Fibroblast of villous mesenchyme (primary cell): ENCODE measurements around the gene VSIR. TPM values are rescaled to one million over a fixed set of nuclear protein-coding genes. Genes with fewer than 3 reads are reported as not detected.

Experiments
- DNase-seq: peaks from one replicate; pipeline ENCODE4 v3.0.0-alpha.2; 2010; ENCODE audit warnings: low read depth
- H3K4me3 ChIP-seq: 2 replicates; pipeline ENCODE4 v1.5.1; 2011; ENCODE audit warnings: low read depth, mild to moderate bottlenecking, low read length
- total RNA-seq: library from RNA; depleted of rRNA; stranded (reverse); fragments of >200 nt; gene quantifications from 2 replicates; pipeline ENCODE4 v1.2.3, GENCODE V29; 2012
- TF ChIP-seq, protein P1 (sequence below): IDR thresholded peaks from 2 replicates; pipeline ENCODE4 v1.5.1; 2012; ENCODE audit warnings: low read depth, mild to moderate bottlenecking, low read length; ENCODE audit not compliant: insufficient read depth

VSIR gene
- total RNA-seq, 1 donor = 57.4 TPM

DNA sequence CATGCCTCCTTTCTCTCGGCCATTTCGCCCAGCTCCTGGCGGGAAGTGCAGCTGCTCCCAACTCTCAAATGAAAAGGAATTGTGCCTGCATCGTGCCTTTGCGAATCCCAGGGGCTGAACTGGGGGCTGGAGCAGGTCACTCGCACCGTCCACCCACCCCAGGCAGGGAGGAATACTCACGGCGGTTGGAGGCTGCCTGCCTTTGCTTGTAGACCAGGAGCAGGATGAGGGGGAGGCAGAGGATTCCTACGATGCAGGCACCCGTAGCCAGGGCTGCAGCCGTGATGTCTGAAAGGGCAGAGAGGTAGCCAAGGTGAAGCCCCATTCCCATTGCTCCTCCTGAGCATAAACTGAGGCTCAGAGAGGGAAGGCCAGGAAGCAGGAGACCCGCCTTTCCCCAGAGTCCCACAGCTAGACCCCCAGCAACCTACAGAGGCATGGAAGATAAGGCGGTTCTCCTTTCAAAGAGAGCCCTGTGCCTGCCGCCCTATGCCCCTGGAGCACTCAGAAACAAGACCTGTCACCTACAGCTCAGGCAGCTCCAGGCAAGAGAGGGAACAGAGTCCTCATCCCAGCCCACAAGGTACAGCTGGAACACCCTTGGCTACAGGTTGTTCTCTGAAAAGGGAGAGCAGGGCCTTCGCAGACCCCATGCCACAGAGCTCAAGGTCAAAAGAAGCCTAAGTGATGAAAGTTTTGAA, 18.0 kb downstream of the VSIR start:
- TF ChIP-seq, protein P1, sequence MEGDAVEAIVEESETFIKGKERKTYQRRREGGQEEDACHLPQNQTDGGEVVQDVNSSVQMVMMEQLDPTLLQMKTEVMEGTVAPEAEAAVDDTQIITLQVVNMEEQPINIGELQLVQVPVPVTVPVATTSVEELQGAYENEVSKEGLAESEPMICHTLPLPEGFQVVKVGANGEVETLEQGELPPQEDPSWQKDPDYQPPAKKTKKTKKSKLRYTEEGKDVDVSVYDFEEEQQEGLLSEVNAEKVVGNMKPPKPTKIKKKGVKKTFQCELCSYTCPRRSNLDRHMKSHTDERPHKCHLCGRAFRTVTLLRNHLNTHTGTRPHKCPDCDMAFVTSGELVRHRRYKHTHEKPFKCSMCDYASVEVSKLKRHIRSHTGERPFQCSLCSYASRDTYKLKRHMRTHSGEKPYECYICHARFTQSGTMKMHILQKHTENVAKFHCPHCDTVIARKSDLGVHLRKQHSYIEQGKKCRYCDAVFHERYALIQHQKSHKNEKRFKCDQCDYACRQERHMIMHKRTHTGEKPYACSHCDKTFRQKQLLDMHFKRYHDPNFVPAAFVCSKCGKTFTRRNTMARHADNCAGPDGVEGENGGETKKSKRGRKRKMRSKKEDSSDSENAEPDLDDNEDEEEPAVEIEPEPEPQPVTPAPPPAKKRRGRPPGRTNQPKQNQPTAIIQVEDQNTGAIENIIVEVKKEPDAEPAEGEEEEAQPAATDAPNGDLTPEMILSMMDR = no peak
- DNase-seq = no peak
- no peak overlapping the region for H3K4me3 ChIP-seq

DNA sequence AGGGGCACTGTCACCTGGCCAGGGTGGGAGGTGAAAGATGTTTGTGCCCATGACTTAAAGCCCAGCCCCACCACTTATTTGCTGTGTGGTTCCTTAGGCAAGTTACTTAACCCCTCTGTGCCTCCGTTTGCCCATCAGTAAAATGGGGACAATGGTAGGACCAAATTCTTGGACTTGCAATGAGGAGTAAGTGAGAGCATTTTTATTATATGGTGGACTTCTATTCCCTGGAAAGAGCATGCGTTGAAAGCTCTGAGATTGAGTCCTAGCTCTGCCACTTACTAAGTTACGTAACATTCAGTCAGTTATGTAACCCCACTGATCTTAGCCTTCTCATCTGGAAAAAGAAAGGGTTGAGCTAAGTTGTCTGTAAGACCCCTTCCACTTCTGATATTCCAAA, 18.8 kb downstream of the VSIR start:
- no peak overlapping the region for H3K4me3 ChIP-seq
- TF ChIP-seq, protein P1 = no peak
- no peak for DNase-seq

DNA sequence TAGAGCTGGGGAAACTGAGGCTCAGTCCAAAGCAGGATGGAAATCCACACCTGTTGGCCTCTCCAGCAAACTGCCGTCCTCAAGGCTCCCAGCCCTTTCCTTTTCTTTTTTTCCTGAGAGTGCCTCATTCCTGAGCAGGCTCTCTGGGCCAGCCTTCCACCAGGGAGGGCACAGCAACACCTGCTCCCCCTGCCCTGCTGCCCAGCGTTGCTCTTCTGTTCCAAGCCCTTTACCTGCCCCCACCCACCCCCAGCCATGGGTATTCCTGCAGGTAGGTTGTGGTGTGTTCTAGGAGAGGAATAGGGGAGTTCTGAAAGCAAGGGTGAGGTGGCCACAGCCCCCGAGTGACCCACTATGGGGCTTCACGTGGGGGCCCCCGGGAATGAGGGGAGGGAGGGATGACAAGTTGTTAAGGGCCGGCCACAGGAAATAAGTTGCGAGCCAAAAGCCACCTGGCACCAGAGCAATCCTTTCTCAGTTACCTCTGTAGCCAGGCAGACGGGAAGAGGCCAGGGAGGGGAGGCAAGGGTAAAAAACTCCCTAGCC, 19.3 kb downstream of the VSIR start:
- no peak for DNase-seq
- TF ChIP-seq, protein P1 = no peak

DNA sequence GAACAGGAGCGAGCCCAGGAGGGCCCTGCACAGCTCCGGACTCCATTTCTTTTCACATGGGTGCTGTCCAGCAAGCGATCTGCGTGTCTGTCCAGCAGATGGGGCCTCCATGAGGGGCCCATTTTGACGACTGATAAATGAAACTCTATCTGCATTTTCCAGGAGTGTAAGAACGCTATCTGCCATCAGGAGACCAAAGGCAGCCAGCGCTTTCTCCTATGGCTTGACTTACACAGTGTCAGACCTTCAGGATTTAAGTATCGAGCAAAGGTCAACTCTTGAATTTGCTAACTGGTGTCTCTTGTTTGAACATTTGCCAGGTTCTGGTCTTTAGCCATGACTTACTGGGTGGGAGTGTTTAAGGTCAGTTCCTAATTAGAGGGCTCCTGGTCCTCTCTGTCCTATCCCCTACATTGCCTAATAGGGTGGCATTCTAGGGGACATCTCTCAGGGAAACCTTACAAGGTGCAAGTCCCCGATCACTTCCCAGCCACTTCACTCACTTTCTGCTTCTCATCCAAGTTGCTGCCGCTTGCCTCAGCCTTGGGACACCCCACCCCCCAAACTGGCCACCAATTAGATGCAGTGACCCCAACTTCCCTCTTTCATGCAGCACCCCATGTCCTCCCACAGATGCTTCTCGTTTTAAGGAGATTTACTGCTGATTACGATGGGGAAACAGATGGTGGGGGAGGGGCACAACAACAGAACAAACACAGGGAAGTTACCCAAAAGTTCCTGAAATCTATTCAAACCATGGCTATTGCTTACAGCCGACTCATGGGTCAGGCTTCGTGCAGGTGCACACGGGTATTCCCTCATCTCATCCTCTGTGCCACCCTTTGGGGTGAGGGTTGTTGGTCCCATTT, 20.0 kb downstream of the VSIR start:
- no peak overlapping the region for H3K4me3 ChIP-seq
- TF ChIP-seq, protein P1 = no peak
- no peak for DNase-seq

More for the DNA sequence above, 19.3 kb downstream of the VSIR start:
- no peak overlapping the region for H3K4me3 ChIP-seq

DNA sequence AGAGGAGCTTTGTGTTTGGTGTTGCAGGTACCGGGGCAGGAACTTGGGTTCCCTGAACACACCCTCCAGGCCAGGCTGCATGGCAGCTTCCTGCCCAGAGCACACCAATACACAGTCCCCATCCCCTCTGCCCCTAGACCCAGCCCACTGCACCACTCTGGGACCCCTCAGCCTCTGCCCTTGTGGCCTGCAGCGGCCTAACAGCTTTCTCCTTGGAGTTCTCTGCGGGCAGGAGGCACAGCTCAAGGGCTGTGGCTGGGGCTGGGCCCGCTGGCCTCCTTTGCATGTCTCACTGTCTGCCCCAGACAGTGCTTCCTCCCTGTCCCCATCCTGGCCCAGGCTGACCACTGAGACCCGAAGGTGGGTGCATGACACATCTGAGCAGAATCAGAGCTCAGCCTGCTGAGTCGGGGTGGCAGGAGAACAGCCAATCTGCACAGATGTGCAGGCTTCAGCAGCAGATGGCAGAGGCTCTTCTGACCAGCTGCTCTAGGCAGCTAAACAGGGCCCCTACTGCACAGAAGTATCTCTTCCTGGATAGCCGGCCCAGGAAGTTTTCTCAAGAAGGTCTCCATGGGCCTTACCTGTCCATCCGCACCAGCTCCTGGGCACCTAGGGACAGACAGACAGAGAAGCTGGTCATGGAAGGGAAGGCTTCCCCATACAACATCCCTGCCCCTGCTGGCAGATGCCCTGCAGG, 20.8 kb downstream of the VSIR start:
- DNase-seq = no peak
- H3K4me3 ChIP-seq = no peak overlapping the region
- TF ChIP-seq, protein P1 = no peak

DNA sequence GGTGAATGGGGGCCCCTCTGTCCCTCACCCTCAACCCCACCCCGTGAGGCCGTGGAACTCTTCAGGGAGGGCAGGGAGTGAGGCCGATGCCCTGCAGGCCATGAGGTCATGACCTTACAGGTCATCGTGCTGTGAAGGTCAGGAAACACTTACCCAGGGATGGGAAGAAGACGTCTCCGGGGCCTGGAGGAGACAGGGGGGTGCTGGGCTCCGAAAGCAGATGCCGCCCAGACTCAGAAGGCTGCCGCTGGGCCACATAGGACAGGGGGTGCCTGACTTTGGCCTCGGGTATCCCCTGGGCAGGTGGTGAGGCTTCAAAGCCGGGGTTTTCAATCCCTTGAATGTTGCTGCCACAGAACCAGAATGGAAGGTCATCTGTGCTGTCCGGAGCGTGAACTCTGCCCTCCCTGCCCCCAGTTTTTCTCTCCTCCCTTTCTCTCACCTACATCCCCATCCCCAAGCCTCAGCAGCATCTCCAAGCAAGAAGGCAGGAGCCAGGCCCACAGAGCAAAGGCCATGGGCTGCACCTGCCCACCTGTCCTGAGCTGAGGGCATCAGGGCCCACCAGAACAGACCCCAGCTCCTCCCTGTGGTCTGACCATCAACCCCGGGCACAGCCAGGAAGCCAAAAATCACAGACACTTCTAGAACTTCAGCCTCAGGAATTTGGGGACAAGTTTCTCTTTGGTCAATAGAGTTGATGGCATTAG, 21.6 kb downstream of the VSIR start:
- H3K4me3 ChIP-seq = no peak overlapping the region
- no peak for DNase-seq
- TF ChIP-seq, protein P1 = no peak
